HTERT RPE-1 (cell line): Measurements from ENCODE around the gene DOK6.

Source experiments
- in situ Hi-C: fragments of 300-500 bp; cut with MboI; formaldehyde crosslinking; loops from 4 replicates; pipeline ENCODE4 v1.14.3; 2020; ENCODE audit warnings: low sequenced_read_pairs

Gene DOK6

GRCh38 chr18:69890558-69890957, 489.9 kb downstream of the DOK6 start:
- in situ Hi-C loops, result no loop called here

GRCh38 chr18:69894467-69894866, 493.8 kb downstream of the DOK6 start:
- in situ Hi-C loops, result no loop called here

GRCh38 chr18:69895066-69896047, 494.7 kb downstream of the DOK6 start:
- in situ Hi-C loops, result no loop called here

GRCh38 chr18:69897397-69898108, 496.9 kb downstream of the DOK6 start:
- in situ Hi-C loops, result no loop called here

GRCh38 chr18:69898241-69898861, 497.7 kb downstream of the DOK6 start:
- in situ Hi-C loops, result no loop called here
